Adrenal gland (tissue), 5 donors: ENCODE results near the gene PRDM4.

ENCODE experiments used
- POLR2A ChIP-seq, 2 donors: fragments of 450-650 bp; IDR thresholded peaks; one replicate each; pipeline ENCODE4 v1.6.1; 2017; ENCODE audit warnings: antibody characterized with exemption in 2 of 2, mild to moderate bottlenecking in 2 of 2, moderate library complexity in 1 of 2
- TF ChIP-seq, protein P1 (sequence below), 6 experiments: fragments of 450-650 bp in 4 of 6; fragments of 200-600 bp in 2 of 6; sonication (generic) in 1 of 6; IDR thresholded peaks; 1 replicate in 5 of 6; 2 replicates in 1 of 6; pipeline versions ENCODE4 v1.5.1 to v1.8.0; 2016 to 2021; ENCODE audit warnings: antibody characterized with exemption in 6 of 6, mild to moderate bottlenecking in 2 of 6, moderate library complexity in 1 of 6
- donor health status: DM: no; HTN: no; CAD: no.

DNA sequence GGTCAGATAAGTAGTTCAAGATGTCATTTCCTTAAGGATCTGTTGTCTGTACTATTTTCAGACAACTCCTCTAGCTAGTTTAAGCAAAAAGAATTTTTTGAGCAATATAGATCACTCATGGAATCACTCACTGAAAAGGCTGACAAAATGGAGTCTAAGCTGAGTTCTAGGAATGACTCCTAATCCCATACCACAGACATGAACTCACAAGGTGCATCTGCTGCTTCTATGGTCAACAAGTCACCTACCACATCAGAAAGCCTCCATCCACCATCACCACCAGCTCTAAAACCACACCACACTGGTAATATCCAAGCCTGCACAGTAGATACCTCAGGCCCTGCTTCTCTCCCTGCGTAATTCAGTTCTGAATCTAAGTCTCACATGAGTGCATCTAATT lies 42.3 kb downstream of the PRDM4 start:
- no peak for TF ChIP-seq POLR2A (IDR thresholded peaks at IDR 0.05)
- TF ChIP-seq, protein P1, sequence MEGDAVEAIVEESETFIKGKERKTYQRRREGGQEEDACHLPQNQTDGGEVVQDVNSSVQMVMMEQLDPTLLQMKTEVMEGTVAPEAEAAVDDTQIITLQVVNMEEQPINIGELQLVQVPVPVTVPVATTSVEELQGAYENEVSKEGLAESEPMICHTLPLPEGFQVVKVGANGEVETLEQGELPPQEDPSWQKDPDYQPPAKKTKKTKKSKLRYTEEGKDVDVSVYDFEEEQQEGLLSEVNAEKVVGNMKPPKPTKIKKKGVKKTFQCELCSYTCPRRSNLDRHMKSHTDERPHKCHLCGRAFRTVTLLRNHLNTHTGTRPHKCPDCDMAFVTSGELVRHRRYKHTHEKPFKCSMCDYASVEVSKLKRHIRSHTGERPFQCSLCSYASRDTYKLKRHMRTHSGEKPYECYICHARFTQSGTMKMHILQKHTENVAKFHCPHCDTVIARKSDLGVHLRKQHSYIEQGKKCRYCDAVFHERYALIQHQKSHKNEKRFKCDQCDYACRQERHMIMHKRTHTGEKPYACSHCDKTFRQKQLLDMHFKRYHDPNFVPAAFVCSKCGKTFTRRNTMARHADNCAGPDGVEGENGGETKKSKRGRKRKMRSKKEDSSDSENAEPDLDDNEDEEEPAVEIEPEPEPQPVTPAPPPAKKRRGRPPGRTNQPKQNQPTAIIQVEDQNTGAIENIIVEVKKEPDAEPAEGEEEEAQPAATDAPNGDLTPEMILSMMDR (IDR thresholded peaks at IDR 0.05), result no peak
